GM21717 (cell line): ENCODE data around the gene YY1.

Source experiments
- ATAC-seq: cut with Tn5 transposase; IDR thresholded peaks from one replicate; pipeline ENCODE4 v1.9.1; 2021; ENCODE audit warnings: mild to moderate bottlenecking, moderate library complexity; ENCODE audit not compliant: unreplicated experiment

Gene YY1

DNA sequence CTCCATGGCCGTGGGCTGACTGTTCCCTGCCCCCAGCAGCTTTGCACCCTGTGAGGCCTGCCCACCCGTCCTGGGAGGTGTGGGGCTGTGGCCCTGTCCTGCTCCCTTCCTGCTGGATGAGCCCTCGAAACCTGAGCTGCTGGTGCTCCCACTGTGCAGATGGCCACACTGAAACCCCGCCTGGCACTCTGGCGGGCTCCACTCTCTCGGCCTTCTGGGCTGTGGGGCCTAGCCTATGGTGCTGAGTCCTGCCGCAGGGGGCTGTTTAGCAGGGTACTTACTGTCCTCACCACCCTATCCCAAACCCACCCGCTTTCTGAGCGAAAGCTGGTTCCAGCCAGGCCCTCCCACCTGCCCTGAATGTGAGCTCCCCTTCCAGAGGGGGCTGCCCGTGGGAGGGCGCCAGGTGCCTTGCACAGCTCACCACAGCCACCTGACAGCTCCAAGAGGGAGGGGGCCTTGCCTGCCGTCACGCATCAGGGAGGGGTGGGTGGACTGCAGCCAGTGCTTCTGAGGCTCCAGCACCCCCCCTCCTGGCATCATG, 91.5 kb downstream of the YY1 start:
- no peak for ATAC-seq

- no peak for ATAC-seq
These were observed 93.2 kb downstream of the YY1 start for GRCh38 chr14:100332071-100332639.
